Activated CD8-positive, alpha-beta memory T cell treated with anti-CD3 and anti-CD28 coated beads, Interleukin-2, amount 10 ng/mL, durations not matched to agents 7 days and 5 days (primary cell): ENCODE measurements around the gene TERC. TPM values are rescaled to one million over a fixed set of nuclear protein-coding genes. Genes with fewer than 3 reads are reported as not detected.

Experiments used
- ATAC-seq: fragments of 150-1000 bp; cut with Tn5 transposase; one replicate; pipeline ENCODE4 v1.10.0; 2021; ENCODE audit warnings: moderate library complexity
- CTCF ChIA-PET: fragments of 350-600 bp; sonication (Branson Sonifier 250); formaldehyde crosslinking; loops from one replicate; lab custom pipeline; 2021; ENCODE audit warnings: antibody characterized with exemption; lab: Charles Lee
- DNase-seq: peaks from one replicate; pipeline ENCODE4 v3.0.0-alpha.2; 2020
- H3K27ac Mint-ChIP-seq: one replicate; pipeline ENCODE4 v1.8.0; 2021; ENCODE audit warnings: mild to moderate bottlenecking, mixed read lengths
- H3K27me3 Mint-ChIP-seq: one replicate; pipeline ENCODE4 v1.8.0; 2021; ENCODE audit warnings: mixed read lengths
- H3K36me3 Mint-ChIP-seq: one replicate; pipeline ENCODE4 v1.8.0; 2021; ENCODE audit warnings: mild to moderate bottlenecking, mixed read lengths
- H3K4me1 Mint-ChIP-seq: one replicate; pipeline ENCODE4 v1.8.0; 2021; ENCODE audit warnings: mixed read lengths
- H3K4me3 Mint-ChIP-seq: one replicate; pipeline ENCODE4 v1.8.0; 2021; ENCODE audit warnings: mild to moderate bottlenecking, moderate library complexity, mixed read lengths
- H3K9me3 Mint-ChIP-seq: one replicate; pipeline ENCODE4 v1.8.0; 2022; ENCODE audit warnings: low read depth, mixed read lengths
- total RNA-seq, 2 experiments: library from RNA; stranded (reverse); gene quantifications; one replicate each; pipeline ENCODE4 v1.2.3, GENCODE V29; 2021

The TERC gene
- 10 to 100 TPM; 10.5 to 17.4 TPM for total RNA-seq

DNA sequence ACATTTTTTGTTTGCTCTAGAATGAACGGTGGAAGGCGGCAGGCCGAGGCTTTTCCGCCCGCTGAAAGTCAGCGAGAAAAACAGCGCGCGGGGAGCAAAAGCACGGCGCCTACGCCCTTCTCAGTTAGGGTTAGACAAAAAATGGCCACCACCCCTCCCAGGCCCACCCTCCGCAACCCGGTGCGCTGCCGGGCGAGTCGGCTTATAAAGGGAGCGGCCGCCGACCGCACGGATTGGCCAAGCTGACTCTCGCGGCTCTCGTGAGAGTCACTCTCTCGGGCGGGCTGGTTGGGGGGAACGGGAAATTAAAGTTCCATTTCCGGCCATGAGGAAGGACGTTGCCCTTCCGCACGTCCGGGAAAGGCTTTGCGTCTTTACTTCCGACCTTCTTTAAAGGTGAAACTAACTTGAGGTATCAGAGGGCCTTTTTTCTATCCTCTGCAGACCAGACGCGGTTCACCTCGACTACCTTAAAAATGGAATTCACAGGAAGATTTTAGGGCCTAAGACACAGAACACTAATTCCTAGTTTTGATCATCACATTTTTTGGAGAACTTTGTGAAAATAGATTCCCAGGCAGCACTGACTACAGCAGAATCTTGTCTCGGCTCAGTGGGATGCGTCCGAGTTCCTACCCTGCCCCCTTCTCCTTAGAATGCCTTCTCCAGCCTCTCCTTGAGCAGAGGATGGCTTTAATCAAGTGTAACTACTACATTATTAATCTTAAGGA lies at the start of gene TERC:
TSS of gene TERC (minus strand) at position 179 of the 731 bp plus-strand sequence.
- DNase-seq: peak; percentile 96
- Mint-ChIP-seq H3K36me3 (peaks cover 3% of the 10 kb centered on the region), H3K27me3 (no peaks in the 10 kb centered on the region), H3K9me3 (no peaks in the 10 kb centered on the region), H3K4me3 (peak within 1 kb of the TSS; percentile 92), H3K4me1 (peaks cover 36% of the 10 kb centered on the region), H3K27ac (peak within 1 kb of the TSS; percentile 98)
- peak; percentile 85 for ATAC-seq
- CTCF ChIA-PET: interaction anchor here (2.0 kb wide), 1 partner anchor 44 kb away, joined by 6 read pairs; no protein-coding TSS in a partner anchor

DNA sequence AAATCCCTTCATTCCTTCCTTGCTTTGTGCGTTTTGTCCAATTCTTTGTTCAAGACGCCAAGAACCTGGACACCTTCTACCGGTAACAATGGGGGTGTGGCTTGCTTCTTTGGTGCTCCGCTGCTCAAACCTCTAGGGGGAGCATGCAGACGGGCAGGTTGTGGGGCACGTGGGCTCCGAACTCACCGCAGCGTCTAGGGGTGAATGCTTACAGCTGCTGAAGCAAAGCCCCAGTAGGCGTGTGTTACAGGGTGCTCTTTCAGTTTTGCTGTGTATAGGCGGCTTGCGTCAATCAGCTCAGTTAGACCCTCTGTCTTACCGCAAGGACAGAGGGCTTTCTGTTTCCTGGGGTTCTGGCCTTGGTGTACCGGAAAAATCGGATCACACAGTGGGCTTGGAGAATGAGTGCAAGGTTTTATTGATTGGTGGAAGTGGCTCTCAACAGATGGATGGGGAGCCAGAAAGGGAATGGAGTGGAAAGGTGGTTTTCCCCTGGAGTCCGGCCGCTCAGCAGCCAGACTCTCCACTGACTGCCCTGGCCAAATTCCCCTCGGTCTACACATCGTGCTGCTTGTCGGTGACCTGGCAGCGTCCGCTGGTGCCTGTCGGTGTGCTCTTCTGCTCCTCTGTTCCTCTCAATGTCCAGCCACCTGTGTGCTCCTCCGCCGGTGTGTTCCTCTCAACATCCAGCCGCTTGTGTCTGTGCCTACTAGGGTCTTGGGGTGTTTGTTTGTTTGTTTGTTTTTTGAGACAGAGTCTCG lies 49.1 kb upstream of the TERC start:
- Mint-ChIP-seq H3K4me3 (peak overlapping the region; percentile 75), H3K27me3 (peaks cover 24% of the 10 kb centered on the region), H3K9me3 (peaks cover 15% of the 10 kb centered on the region), H3K27ac (peak overlapping the region; percentile 90), H3K4me1 (peaks cover 41% of the 10 kb centered on the region), H3K36me3 (peaks cover 14% of the 10 kb centered on the region)
- CTCF ChIA-PET: interaction anchor here (0.7 to 1.8 kb wide), 8 partner anchors 12 to 997 kb away, joined by 3 to 8 read pairs (median 3); partner anchors contain the start of gene MYNN
- ATAC-seq: peak; percentile 75
- peak; percentile 93 for DNase-seq

DNA sequence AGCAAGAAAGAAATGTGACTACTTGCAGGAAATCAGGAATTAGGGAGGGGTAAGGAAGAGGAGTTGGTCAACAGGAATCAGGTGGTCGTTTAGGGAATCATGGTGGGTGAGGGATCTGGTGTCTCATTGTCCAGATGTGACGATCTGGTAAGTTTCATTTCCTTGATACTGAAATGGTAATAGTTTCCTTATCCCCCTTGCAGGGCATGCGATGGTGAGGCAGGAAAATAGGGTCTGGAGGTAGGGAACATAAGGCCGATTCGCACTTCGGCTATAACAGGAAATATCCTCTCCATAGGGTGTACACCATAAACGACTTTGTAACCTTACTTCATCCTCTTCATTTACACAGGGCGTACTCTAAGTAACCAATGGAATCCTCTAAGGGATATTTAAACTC lies 48.4 kb upstream of the TERC start:
- H3K27ac Mint-ChIP-seq: peak overlapping the region; percentile 90
- H3K27me3 Mint-ChIP-seq: peaks cover 17% of the 10 kb centered on the region
- peaks cover 14% of the 10 kb centered on the region for H3K36me3 Mint-ChIP-seq
- peak overlapping the region; percentile 75 for H3K4me3 Mint-ChIP-seq
- peaks cover 15% of the 10 kb centered on the region for H3K9me3 Mint-ChIP-seq
- DNase-seq (no peak), ATAC-seq (peak; percentile 1)
- CTCF ChIA-PET: interaction anchor here (0.9 to 1.6 kb wide), 5 partner anchors 13 to 153 kb away, joined by 3 to 8 read pairs (median 3); partner anchors contain the start of gene MYNN
- peaks cover 46% of the 10 kb centered on the region for H3K4me1 Mint-ChIP-seq

- H3K27me3 Mint-ChIP-seq: peaks cover 11% of the 10 kb centered on the region
- ATAC-seq (peak; percentile 73), DNase-seq (peak; percentile 92)
- peaks cover 49% of the 10 kb centered on the region for H3K4me1 Mint-ChIP-seq
- CTCF ChIA-PET: interaction anchor here (1.1 to 1.6 kb wide), 4 partner anchors 32 to 153 kb away, joined by 3 to 6 read pairs (median 4); no protein-coding TSS in a partner anchor
- H3K9me3 Mint-ChIP-seq: peaks cover 15% of the 10 kb centered on the region
- H3K36me3 Mint-ChIP-seq: peaks cover 18% of the 10 kb centered on the region
- H3K4me3 Mint-ChIP-seq: peak within 1 kb of the TSS; percentile 75
- H3K27ac Mint-ChIP-seq: peak within 1 kb of the TSS; percentile 90
Measured at GRCh38 chr3:169812332-169813235, 47.7 kb upstream of the TERC start, which contains the start of the genes LRRC34 and LRRIQ4. LRRC34 (minus strand) TSS chr3:169812904; CDS start chr3:169812548, 356 bp downstream. LRRIQ4 (plus strand) TSS chr3:169812870; CDS start chr3:169821922, 9,052 bp downstream.

DNA sequence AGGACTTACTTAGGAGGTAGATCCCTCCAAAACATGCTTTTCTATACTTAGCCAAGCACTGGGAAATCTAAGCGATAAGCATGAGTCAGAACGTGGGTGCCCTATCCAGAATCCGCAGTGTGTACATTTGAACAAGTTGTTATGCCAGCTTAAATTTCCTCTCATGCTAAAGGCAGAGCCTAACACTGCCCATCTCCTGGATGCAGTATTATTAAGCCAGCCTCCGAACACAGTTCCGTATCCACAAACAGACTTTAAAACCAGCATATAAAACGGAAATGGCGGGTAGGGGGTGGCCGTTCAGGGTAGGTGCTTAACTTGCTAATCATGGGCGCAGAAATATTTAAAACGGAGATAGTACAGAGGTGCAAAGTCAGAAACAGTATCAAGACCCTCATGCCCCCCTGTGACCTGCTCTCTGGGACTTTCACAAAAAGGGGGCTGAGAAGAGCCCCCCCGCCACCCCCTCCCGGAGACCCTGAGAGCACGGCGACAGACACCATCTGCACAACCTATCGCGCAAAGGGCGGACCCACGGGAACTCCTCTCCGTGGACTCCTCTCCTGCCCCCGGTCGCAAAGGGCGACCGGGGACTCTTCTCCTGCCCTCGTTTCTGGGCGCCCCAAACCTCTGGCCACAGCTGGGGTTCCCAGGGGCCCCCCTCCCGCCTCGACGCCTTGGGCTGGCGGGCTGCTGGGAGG lies 46.9 kb upstream of the TERC start:
- Mint-ChIP-seq H3K36me3 (peaks cover 17% of the 10 kb centered on the region), H3K9me3 (peaks cover 11% of the 10 kb centered on the region), H3K27ac (peak overlapping the region; percentile 90), H3K4me1 (peaks cover 49% of the 10 kb centered on the region), H3K4me3 (peak overlapping the region; percentile 75), H3K27me3 (peaks cover 5% of the 10 kb centered on the region)
- ATAC-seq (peak; percentile 34), DNase-seq (peak; percentile 58)
- CTCF ChIA-PET: interaction anchor here (1.0 to 1.4 kb wide), 6 partner anchors 11 to 156 kb away, joined by 3 to 10 read pairs (median 4); partner anchors contain the start of gene MYNN

GRCh38 chr3:169809230-169809795 lies 44.5 kb upstream of the TERC start:
- Mint-ChIP-seq H3K36me3 (peaks cover 17% of the 10 kb centered on the region), H3K4me3 (peak overlapping the region; percentile 30), H3K27ac (peak overlapping the region; percentile 87), H3K27me3 (no peaks in the 10 kb centered on the region), H3K4me1 (peaks cover 48% of the 10 kb centered on the region), H3K9me3 (no peaks in the 10 kb centered on the region)
- DNase-seq: no peak
- CTCF ChIA-PET: interaction anchor here (0.7 to 1.2 kb wide), 8 partner anchors 8 to 294 kb away, joined by 3 to 6 read pairs (median 3); no protein-coding TSS in a partner anchor
- no peak for ATAC-seq

- Mint-ChIP-seq H3K36me3 (peaks cover 28% of the 10 kb centered on the region), H3K9me3 (no peaks in the 10 kb centered on the region), H3K27ac (no peak overlapping the region), H3K4me3 (no peak overlapping the region), H3K27me3 (no peaks in the 10 kb centered on the region), H3K4me1 (peaks cover 15% of the 10 kb centered on the region)
- DNase-seq (no peak), ATAC-seq (no peak)
- CTCF ChIA-PET: interaction anchor here (1.3 to 1.4 kb wide), 2 partner anchors 28 to 32 kb away, joined by 4 read pairs; no protein-coding TSS in a partner anchor
Measured at GRCh38 chr3:169804681-169805080, 39.8 kb upstream of the TERC start.

DNA sequence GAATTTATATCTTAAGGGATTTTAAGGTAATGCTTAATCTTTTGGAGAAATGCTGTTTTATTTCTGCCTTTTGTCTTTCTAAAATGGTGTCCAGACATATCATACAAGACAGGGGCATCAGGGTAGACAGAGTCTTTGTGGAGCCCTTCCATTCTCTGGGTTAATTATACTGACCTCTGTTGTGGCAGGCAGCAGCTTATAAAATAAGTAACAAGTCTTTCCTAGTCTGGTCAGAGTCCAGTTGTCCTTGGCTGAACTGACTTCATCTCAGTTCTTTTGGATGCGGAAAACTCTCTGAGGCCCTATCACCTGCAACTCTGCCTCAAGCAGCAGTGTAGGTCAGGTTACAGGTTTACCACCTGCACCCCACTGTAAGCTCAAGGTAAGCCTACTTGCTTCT lies 27.5 kb upstream of the TERC start:
- Mint-ChIP-seq H3K36me3 (peaks cover 34% of the 10 kb centered on the region), H3K27ac (no peak overlapping the region), H3K27me3 (no peaks in the 10 kb centered on the region), H3K9me3 (no peaks in the 10 kb centered on the region), H3K4me1 (peaks cover 14% of the 10 kb centered on the region), H3K4me3 (no peak overlapping the region)
- no peak for DNase-seq
- CTCF ChIA-PET: no interaction called here
- ATAC-seq: no peak

GRCh38 chr3:169790687-169791429 lies 26.0 kb upstream of the TERC start:
- Mint-ChIP-seq H3K36me3 (peaks cover 45% of the 10 kb centered on the region), H3K4me1 (peaks cover 22% of the 10 kb centered on the region), H3K27ac (no peak overlapping the region), H3K9me3 (no peaks in the 10 kb centered on the region), H3K4me3 (no peak overlapping the region), H3K27me3 (no peaks in the 10 kb centered on the region)
- CTCF ChIA-PET: interaction anchor here (1.5 kb wide), 1 partner anchor 18 kb away, joined by 3 read pairs; no protein-coding TSS in a partner anchor
- ATAC-seq: no peak
- DNase-seq: no peak

- CTCF ChIA-PET: interaction anchor here (1.5 kb wide), 1 partner anchor 19 kb away, joined by 3 read pairs; no protein-coding TSS in a partner anchor
- peaks cover 23% of the 10 kb centered on the region for H3K4me1 Mint-ChIP-seq
- DNase-seq: no peak
- H3K4me3 Mint-ChIP-seq: no peak overlapping the region
- H3K36me3 Mint-ChIP-seq: peaks cover 49% of the 10 kb centered on the region
- no peak for ATAC-seq
- no peaks in the 10 kb centered on the region for H3K27me3 Mint-ChIP-seq
- no peak overlapping the region for H3K27ac Mint-ChIP-seq
- no peaks in the 10 kb centered on the region for H3K9me3 Mint-ChIP-seq
Measured at GRCh38 chr3:169790219-169790618, 25.4 kb upstream of the TERC start.

GRCh38 chr3:169787791-169788190 lies 22.9 kb upstream of the TERC start:
- H3K36me3 Mint-ChIP-seq: peaks cover 55% of the 10 kb centered on the region
- H3K9me3 Mint-ChIP-seq: no peaks in the 10 kb centered on the region
- H3K4me1 Mint-ChIP-seq: peaks cover 26% of the 10 kb centered on the region

More at GRCh38 chr3:169787791-169788190, 22.9 kb upstream of the TERC start:
- H3K27me3 Mint-ChIP-seq: no peaks in the 10 kb centered on the region
- no peak overlapping the region for H3K27ac Mint-ChIP-seq
- CTCF ChIA-PET: no interaction called here
- no peak for ATAC-seq
- H3K4me3 Mint-ChIP-seq: no peak overlapping the region
- DNase-seq: no peak
